Measurements from ENCODE around the gene RREB1. TPM values are rescaled to one million over a fixed set of nuclear protein-coding genes. Genes with fewer than 3 reads are reported as not detected.

Gene RREB1
- polyA plus RNA-seq, 4 donors: 6.5 to 38.3 (median 11.5) TPM

DNA sequence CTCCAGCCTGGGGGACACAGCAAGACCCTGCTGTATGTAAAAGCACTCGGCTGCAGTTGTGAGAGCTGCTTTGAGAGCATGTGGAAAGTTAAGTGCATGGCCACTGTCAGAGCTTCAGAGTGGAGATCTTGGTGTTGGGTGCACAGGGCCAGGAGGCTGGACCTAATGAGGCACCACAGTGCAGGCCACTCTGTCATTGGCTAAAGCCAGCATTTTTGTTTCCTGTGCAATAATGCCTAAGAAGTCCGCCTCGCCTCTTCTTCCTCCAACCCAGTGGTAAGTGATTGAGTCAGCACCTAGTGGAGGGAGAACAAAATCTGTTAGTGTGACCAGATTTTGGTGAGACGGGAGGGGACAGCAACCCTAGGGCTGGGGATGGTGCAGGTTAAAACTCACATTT lies 144.6 kb downstream of the RREB1 start:
- Histone ChIP-seq H3K9me3 (ENCODE audit: control insufficient read depth in 2 of 2, insufficient read depth in 1 of 2, low read depth in 1 of 2, low read length in 1 of 2) (peaks cover 0 to 19% of the 10 kb centered on the region in 2 donors), H3K27me3 (ENCODE audit: control insufficient read depth in 3 of 3, insufficient read depth in 3 of 3, low read length in 3 of 3) (no peaks in the 10 kb centered on the region), H3K36me3 (ENCODE audit: control insufficient read depth in 3 of 3, insufficient read depth in 2 of 3, low read depth in 1 of 3, low read length in 3 of 3) (peaks cover 17 to 47% (median 19%) of the 10 kb centered on the region in 3 donors), H3K4me1 (ENCODE audit: control insufficient read depth in 3 of 3, insufficient read depth in 2 of 3, low read depth in 1 of 3, low read length in 2 of 3) (no peaks in the 10 kb centered on the region), H3K27ac (ENCODE audit: low read depth in 1 of 3, low read length in 2 of 3) (no peak overlapping the region), H3K4me3 (ENCODE audit: low read depth in 1 of 3, low read length in 3 of 3) (no peak overlapping the region)
- FAIRE-seq: no peak
- no peak for DNase-seq
- 85 to 93% (median 91%) methylated on average over 4 of the region's 4 CpGs for WGBS, 3 donors

GRCh38 chr6:7254980-7255835 lies 147.4 kb downstream of the RREB1 start:
- no peak for DNase-seq
- Histone ChIP-seq H3K27me3 (ENCODE audit: control insufficient read depth in 3 of 3, insufficient read depth in 3 of 3, low read length in 3 of 3) (no peaks in the 10 kb centered on the region), H3K9me3 (ENCODE audit: control insufficient read depth in 2 of 2, insufficient read depth in 1 of 2, low read depth in 1 of 2, low read length in 1 of 2) (peaks cover 0 to 19% of the 10 kb centered on the region in 2 donors), H3K36me3 (ENCODE audit: control insufficient read depth in 3 of 3, insufficient read depth in 2 of 3, low read depth in 1 of 3, low read length in 3 of 3) (peaks cover 5 to 25% (median 6%) of the 10 kb centered on the region in 3 donors), H3K4me1 (ENCODE audit: control insufficient read depth in 3 of 3, insufficient read depth in 2 of 3, low read depth in 1 of 3, low read length in 2 of 3) (no peaks in the 10 kb centered on the region), H3K27ac (ENCODE audit: low read depth in 1 of 3, low read length in 2 of 3) (peak overlapping the region in 2 of 3 donors; percentile 20 to 25), H3K4me3 (ENCODE audit: low read depth in 1 of 3, low read length in 3 of 3) (no peak overlapping the region)
- 65 to 86% (median 77%) methylated on average over 12 of the region's 12 CpGs for WGBS, 3 donors
- FAIRE-seq: no peak

GRCh38 chr6:7255918-7256317 lies 148.2 kb downstream of the RREB1 start:
- 94 to 96% (median 94%) methylated on average over 5 of the region's 5 CpGs for WGBS, 3 donors
- peaks cover 0 to 6% (median 0%) of the 10 kb centered on the region in 3 donors for H3K4me1 ChIP-seq (ENCODE audit: control insufficient read depth in 3 of 3, insufficient read depth in 2 of 3, low read depth in 1 of 3, low read length in 2 of 3)
- peaks cover 0 to 19% of the 10 kb centered on the region in 2 donors for H3K9me3 ChIP-seq (ENCODE audit: control insufficient read depth in 2 of 2, insufficient read depth in 1 of 2, low read depth in 1 of 2, low read length in 1 of 2)
- DNase-seq: no peak
- no peak for FAIRE-seq
- H3K27me3 ChIP-seq (ENCODE audit: control insufficient read depth in 3 of 3, insufficient read depth in 3 of 3, low read length in 3 of 3): no peaks in the 10 kb centered on the region
- H3K27ac ChIP-seq (ENCODE audit: low read depth in 1 of 3, low read length in 2 of 3): no peak overlapping the region
- no peak overlapping the region for H3K4me3 ChIP-seq (ENCODE audit: low read depth in 1 of 3, low read length in 3 of 3)
- H3K36me3 ChIP-seq (ENCODE audit: control insufficient read depth in 3 of 3, insufficient read depth in 2 of 3, low read depth in 1 of 3, low read length in 3 of 3): peaks cover 2 to 20% (median 5%) of the 10 kb centered on the region in 3 donors

- 87 to 92% (median 92%) methylated on average over 4 of the region's 4 CpGs for WGBS, 3 donors
- H3K4me3 ChIP-seq (ENCODE audit: low read depth in 1 of 3, low read length in 3 of 3): no peak overlapping the region
- no peaks in the 10 kb centered on the region for H3K27me3 ChIP-seq (ENCODE audit: control insufficient read depth in 3 of 3, insufficient read depth in 3 of 3, low read length in 3 of 3)
- FAIRE-seq (no peak), DNase-seq (no peak)
- H3K27ac ChIP-seq (ENCODE audit: low read depth in 1 of 3, low read length in 2 of 3): no peak overlapping the region
- H3K9me3 ChIP-seq (ENCODE audit: control insufficient read depth in 2 of 2, insufficient read depth in 1 of 2, low read depth in 1 of 2, low read length in 1 of 2): peaks cover 0 to 19% of the 10 kb centered on the region in 2 donors
- H3K36me3 ChIP-seq (ENCODE audit: control insufficient read depth in 3 of 3, insufficient read depth in 2 of 3, low read depth in 1 of 3, low read length in 3 of 3): peaks cover 1 to 15% (median 5%) of the 10 kb centered on the region in 3 donors
- H3K4me1 ChIP-seq (ENCODE audit: control insufficient read depth in 3 of 3, insufficient read depth in 2 of 3, low read depth in 1 of 3, low read length in 2 of 3): peaks cover 0 to 9% (median 0%) of the 10 kb centered on the region in 3 donors
Observed at GRCh38 chr6:7256785-7257184, 149.0 kb downstream of the RREB1 start.

DNA sequence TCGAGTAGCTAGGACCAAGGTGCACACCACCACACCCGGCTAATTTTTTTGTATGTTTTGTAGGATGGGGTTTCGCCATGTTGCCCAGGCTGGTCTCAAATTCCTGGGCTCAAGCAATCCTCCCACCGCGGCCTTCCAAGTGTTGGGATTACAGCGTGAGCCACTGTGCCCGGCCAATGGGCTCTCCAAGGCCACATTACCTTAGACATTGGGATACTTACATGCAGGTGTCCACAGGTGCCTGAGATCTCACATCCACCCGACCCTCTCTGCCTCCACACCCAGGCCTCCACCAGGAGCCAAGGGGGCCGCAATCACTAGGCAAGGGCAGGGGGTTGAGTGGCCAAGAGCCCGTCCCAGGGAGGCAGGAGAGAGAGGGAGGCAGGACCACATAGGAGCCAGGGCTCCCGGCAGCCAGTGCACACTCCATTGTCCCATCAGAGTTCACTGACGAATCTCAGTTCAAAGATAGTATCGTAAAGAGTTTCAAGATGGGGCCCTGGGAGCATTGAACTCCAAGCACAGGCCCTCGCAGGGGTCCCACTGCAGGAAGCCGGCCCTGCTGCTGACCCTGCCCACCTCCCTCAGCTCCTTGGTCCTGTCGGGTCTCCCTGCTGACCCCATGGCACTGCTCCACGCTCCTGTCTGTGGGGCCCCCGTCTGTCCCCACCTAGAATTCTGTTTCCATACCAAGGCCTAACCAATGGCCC lies 149.9 kb downstream of the RREB1 start:
- no peaks in the 10 kb centered on the region for H3K27me3 ChIP-seq (ENCODE audit: control insufficient read depth in 3 of 3, insufficient read depth in 3 of 3, low read length in 3 of 3)
- H3K4me3 ChIP-seq (ENCODE audit: low read depth in 1 of 3, low read length in 3 of 3): no peak overlapping the region
- H3K27ac ChIP-seq (ENCODE audit: low read depth in 1 of 3, low read length in 2 of 3): no peak overlapping the region
- DNase-seq (no peak), FAIRE-seq (no peak)
- peaks cover 0 to 11% (median 0%) of the 10 kb centered on the region in 3 donors for H3K4me1 ChIP-seq (ENCODE audit: control insufficient read depth in 3 of 3, insufficient read depth in 2 of 3, low read depth in 1 of 3, low read length in 2 of 3)
- WGBS, 3 donors: 93 to 94% (median 93%) methylated on average over 17 to 18 of the region's 18 CpGs
- H3K9me3 ChIP-seq (ENCODE audit: control insufficient read depth in 2 of 2, insufficient read depth in 1 of 2, low read depth in 1 of 2, low read length in 1 of 2): peaks cover 0 to 19% of the 10 kb centered on the region in 2 donors
- peaks cover 0 to 6% (median 0%) of the 10 kb centered on the region in 3 donors for H3K36me3 ChIP-seq (ENCODE audit: control insufficient read depth in 3 of 3, insufficient read depth in 2 of 3, low read depth in 1 of 3, low read length in 3 of 3)

- DNase-seq: no peak
- WGBS, 3 donors: 77 to 80% (median 79%) methylated on average over 9 of the region's 9 CpGs
- no peak overlapping the region for H3K4me3 ChIP-seq (ENCODE audit: low read depth in 1 of 3, low read length in 3 of 3)
- no peak for FAIRE-seq
- H3K9me3 ChIP-seq (ENCODE audit: control insufficient read depth in 2 of 2, insufficient read depth in 1 of 2, low read depth in 1 of 2, low read length in 1 of 2): peaks cover 0 to 19% of the 10 kb centered on the region in 2 donors
- no peak overlapping the region for H3K27ac ChIP-seq (ENCODE audit: low read depth in 1 of 3, low read length in 2 of 3)
- H3K4me1 ChIP-seq (ENCODE audit: control insufficient read depth in 3 of 3, insufficient read depth in 2 of 3, low read depth in 1 of 3, low read length in 2 of 3): peaks cover 0 to 11% (median 0%) of the 10 kb centered on the region in 3 donors
- no peaks in the 10 kb centered on the region for H3K27me3 ChIP-seq (ENCODE audit: control insufficient read depth in 3 of 3, insufficient read depth in 3 of 3, low read length in 3 of 3)
- peaks cover 0 to 3% (median 0%) of the 10 kb centered on the region in 3 donors for H3K36me3 ChIP-seq (ENCODE audit: control insufficient read depth in 3 of 3, insufficient read depth in 2 of 3, low read depth in 1 of 3, low read length in 3 of 3)
Observed at GRCh38 chr6:7258231-7258763, 150.5 kb downstream of the RREB1 start.

- H3K9me3 ChIP-seq (ENCODE audit: control insufficient read depth in 2 of 2, insufficient read depth in 1 of 2, low read depth in 1 of 2, low read length in 1 of 2): peaks cover 0 to 16% of the 10 kb centered on the region in 2 donors
- DNase-seq (peak in 1 of 2 donors; percentile 26), FAIRE-seq (no peak)
- peaks cover 0 to 11% (median 0%) of the 10 kb centered on the region in 3 donors for H3K4me1 ChIP-seq (ENCODE audit: control insufficient read depth in 3 of 3, insufficient read depth in 2 of 3, low read depth in 1 of 3, low read length in 2 of 3)
- H3K27ac ChIP-seq (ENCODE audit: low read depth in 1 of 3, low read length in 2 of 3): peak overlapping the region; percentile 4 to 82 (median 80)
- H3K27me3 ChIP-seq (ENCODE audit: control insufficient read depth in 3 of 3, insufficient read depth in 3 of 3, low read length in 3 of 3): no peaks in the 10 kb centered on the region
- no peaks in the 10 kb centered on the region for H3K36me3 ChIP-seq (ENCODE audit: control insufficient read depth in 3 of 3, insufficient read depth in 2 of 3, low read depth in 1 of 3, low read length in 3 of 3)
- H3K4me3 ChIP-seq (ENCODE audit: low read depth in 1 of 3, low read length in 3 of 3): peak overlapping the region in 2 of 3 donors; percentile 46 to 63
- 43 to 58% (median 48%) methylated on average over 12 to 13 of the region's 13 CpGs for WGBS, 3 donors
Observed at GRCh38 chr6:7260291-7261031, 152.7 kb downstream of the RREB1 start.

All from small intestine (tissue), 7 donors.